M059J (cell line): ENCODE data around the gene PTH2. TPM values are rescaled to one million over a fixed set of nuclear protein-coding genes. Genes with fewer than 3 reads are reported as not detected.

Experiments used
- DNase-seq: peaks from one replicate; pipeline ENCODE4 v3.0.0-alpha.2; 2012; ENCODE audit warnings: low read depth
- total RNA-seq: library from RNA; depleted of rRNA; stranded (reverse); fragments of >200 nt; shearing (Covaris generic); gene quantifications from 2 replicates; pipeline ENCODE4 v1.2.3, GENCODE V29; 2014

Gene PTH2
- total RNA-seq, 1 experiment from 2014 or later = not detected

- DNase-seq = no peak
Measured at GRCh38 chr19:49431330-49431749, 8.1 kb upstream of the PTH2 start.

GRCh38 chr19:49430678-49431329, 7.6 kb upstream of the PTH2 start:
- no peak for DNase-seq

GRCh38 chr19:49430172-49430677, 7.0 kb upstream of the PTH2 start:
- DNase-seq = no peak

- no peak for DNase-seq
Measured at GRCh38 chr19:49428547-49429451, 5.6 kb upstream of the PTH2 start.

GRCh38 chr19:49427855-49428546, 4.8 kb upstream of the PTH2 start:
- no peak for DNase-seq

GRCh38 chr19:49427339-49427738, 4.1 kb upstream of the PTH2 start:
- no peak for DNase-seq

GRCh38 chr19:49425922-49426592, 2.8 kb upstream of the PTH2 start:
- no peak for DNase-seq

- no peak for DNase-seq
Measured at GRCh38 chr19:49425178-49425577, 1.9 kb upstream of the PTH2 start, which contains the start of gene GFY. GFY (plus strand) TSS chr19:49425388; CDS start chr19:49426431, 1,043 bp downstream.

- DNase-seq = no peak
Measured at GRCh38 chr19:49423985-49424303, 703 bp upstream of the PTH2 start.

GRCh38 chr19:49422407-49423070, 702 bp downstream of the PTH2 start:
- DNase-seq = no peak

- no peak for DNase-seq
Measured at GRCh38 chr19:49421878-49422202, 1.4 kb downstream of the PTH2 start.

- DNase-seq = no peak
Measured at GRCh38 chr19:49421039-49421877, 2.0 kb downstream of the PTH2 start.

GRCh38 chr19:49420227-49420626, 3.0 kb downstream of the PTH2 start:
- DNase-seq = no peak

- DNase-seq = no peak
Measured at GRCh38 chr19:49419173-49419572, 4.1 kb downstream of the PTH2 start.

GRCh38 chr19:49418511-49418910, 4.7 kb downstream of the PTH2 start:
- no peak for DNase-seq

- no peak for DNase-seq
Measured at GRCh38 chr19:49417088-49417487, 6.2 kb downstream of the PTH2 start.

GRCh38 chr19:49415810-49416200, 7.4 kb downstream of the PTH2 start:
- no peak for DNase-seq

- DNase-seq = no peak
Measured at GRCh38 chr19:49415102-49415809, 8.0 kb downstream of the PTH2 start.

- DNase-seq = no peak
Measured at GRCh38 chr19:49414256-49414655, 9.0 kb downstream of the PTH2 start.

GRCh38 chr19:49413348-49413747, 9.9 kb downstream of the PTH2 start:
- DNase-seq = no peak
